ENCODE data around the gene ELANE.
A peak's percentile ranks its signal among the peaks of the same experiment; 100 is the strongest.
"Not testable (repeated sequence)": the region's sequence is repeated elsewhere in the genome, so short reads cannot be mapped to it uniquely, and the experiment has no call there.

ELANE gene

DNA sequence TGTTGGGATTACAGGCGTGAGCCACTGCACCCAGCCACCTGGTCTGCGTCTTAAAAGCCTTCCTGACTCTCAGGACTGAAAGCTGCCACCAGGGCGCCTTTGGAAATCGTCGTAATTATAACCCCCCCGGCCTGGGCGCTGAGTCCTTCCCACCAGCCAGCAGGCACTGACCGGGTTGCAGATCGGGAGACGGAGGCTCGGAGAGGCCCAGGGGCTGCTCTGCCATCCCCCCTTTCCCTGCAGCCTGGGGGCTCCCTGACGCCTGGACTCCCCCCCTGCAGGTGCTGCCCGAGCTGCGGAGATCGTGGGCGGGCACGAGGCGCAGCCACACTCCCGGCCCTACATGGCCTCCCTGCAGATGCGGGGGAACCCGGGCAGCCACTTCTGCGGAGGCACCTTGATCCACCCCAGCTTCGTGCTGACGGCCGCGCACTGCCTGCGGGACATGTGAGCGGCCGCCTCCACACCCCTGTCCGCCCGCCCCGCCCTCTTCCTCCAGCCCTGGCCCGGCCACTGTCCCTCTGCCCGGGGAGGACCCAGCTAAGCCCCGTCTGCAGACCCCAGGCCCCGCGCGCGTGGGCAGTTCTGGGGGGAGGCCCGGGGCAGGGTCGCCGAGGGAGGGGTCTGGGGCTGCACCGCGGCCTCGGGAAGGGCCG, 8.8 kb upstream of the ELANE start:
- no peak for DNase-seq

DNA sequence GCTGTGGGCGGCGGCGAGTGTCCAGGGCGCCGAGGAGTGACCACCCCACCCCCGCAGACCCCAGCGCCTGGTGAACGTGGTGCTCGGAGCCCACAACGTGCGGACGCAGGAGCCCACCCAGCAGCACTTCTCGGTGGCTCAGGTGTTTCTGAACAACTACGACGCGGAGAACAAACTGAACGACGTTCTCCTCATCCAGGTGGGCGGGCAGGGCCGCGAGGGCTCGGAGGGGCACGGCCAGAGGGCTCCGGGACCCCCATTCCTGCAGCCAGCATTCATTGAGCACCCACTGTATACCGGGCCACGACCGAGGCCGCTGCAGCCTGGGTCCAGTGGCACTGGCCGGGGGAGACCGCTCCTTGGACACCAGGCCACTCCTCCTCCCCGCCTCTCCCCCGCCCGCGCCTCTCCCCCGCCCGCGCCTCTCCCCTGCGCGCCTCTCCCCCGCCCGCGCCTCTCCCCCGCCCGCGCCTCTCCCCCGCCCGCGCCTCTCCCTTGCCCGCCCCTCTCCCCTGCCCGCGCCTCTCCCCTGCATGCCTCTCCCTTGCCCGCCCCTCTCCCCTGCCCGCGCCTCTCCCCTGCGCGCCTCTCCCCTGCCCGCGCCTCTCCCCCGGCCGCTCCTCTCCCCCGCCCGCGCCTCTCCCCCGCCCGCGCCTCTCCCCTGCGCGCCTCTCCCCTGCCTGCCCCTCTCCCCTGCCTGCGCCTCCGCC, 8.1 kb upstream of the ELANE start:
- DNase-seq: no peak

DNA sequence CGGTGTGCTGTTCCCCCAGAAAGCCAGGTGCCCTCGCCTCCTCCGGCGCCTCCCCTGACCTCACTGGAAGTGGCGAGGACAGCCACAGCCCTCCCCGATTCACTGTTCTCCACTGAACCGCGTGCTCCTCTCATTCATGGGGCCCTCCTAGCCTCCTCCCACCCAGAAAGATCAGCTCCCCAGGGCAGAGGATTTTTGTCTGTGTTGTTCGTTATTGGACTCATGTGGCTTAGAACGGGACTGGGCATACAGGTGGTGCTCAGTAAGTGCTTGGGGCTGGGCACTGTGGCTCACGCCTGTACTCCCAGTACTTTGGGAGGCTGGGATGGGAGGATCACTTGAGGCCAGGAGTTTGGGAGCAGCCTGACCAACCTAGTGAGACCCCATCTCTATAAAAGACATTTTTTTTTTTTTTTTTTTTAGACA, 7.5 kb upstream of the ELANE start:
- no peak for DNase-seq

DNA sequence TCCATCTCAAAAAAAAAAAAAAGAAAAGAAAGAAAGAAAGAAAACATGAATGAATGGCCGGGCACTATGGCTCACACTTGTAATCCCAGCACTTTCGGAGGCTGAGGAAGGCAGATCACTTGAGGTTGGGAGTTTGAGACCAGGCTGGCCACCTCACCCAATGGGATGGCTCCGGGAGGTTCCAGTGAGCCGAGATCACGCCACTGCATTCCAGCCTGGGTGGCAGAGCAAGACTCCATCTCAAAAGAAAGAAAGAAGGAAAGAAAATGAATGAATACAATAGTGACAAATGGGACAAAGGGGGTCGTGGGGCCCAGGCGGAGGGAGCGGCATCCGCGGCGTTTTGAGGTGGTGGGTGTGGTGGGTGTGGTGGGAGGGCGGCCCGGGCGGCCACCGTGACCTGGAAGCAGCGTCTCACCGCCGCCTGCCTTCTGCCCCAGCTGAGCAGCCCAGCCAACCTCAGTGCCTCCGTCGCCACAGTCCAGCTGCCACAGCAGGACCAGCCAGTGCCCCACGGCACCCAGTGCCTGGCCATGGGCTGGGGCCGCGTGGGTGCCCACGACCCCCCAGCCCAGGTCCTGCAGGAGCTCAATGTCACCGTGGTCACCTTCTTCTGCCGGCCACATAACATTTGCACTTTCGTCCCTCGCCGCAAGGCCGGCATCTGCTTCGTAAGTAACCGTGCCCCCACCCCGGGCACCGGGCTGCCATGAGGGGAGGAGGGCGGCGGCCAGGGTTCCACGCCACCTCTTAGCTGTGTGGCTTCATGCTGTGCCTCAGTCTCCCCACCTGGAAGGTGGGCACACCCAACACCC, 6.2 kb upstream of the ELANE start:
- no peak for DNase-seq

DNA sequence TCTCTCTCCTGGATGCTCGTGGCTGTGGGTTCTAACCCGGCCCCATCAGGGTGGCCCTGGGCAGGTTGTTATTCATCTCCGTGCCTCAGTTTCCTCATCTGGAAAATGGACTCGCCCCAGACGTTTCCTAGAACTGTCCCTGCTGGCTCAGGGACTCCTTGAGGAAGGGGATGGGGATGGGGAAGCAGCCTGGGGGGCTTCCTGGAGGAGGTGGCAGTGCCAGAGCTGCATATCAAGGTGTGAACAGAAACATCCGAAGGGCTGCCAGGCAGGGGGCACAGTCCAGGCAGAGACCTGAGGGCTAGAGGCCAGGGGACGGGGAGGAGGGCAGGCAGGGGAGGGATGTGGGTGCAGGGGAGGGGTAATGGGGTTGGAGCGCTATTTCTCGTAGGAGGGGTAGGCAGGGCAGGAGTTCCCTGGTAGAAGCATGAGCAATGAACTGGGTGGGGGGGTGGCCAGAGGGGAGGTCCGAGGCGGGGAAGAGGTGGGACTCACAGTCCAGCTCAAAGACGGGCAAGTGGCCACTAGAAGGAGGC, 3.6 kb upstream of the ELANE start:
- DNase-seq: no peak

DNA sequence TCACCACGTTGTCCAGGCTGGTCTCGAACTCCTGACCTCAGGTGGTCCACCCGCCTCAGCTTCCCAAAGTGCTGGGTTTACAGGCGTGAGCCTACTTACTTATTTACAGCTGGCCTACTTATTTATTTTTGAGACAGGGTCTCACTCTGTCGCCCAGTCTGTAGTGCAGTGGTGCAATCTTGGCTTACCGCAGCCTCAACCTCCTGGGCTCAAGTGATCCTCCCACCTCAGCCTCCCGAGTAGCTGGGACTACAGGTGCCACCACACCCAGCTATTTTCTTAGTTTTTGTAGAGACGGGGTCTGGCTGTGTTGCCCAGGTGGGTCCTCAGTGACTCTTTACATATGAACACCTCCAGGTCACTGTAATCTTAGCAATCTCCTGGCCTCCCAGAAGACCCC, 2.9 kb upstream of the ELANE start:
- DNase-seq: not testable (repeated sequence)

DNA sequence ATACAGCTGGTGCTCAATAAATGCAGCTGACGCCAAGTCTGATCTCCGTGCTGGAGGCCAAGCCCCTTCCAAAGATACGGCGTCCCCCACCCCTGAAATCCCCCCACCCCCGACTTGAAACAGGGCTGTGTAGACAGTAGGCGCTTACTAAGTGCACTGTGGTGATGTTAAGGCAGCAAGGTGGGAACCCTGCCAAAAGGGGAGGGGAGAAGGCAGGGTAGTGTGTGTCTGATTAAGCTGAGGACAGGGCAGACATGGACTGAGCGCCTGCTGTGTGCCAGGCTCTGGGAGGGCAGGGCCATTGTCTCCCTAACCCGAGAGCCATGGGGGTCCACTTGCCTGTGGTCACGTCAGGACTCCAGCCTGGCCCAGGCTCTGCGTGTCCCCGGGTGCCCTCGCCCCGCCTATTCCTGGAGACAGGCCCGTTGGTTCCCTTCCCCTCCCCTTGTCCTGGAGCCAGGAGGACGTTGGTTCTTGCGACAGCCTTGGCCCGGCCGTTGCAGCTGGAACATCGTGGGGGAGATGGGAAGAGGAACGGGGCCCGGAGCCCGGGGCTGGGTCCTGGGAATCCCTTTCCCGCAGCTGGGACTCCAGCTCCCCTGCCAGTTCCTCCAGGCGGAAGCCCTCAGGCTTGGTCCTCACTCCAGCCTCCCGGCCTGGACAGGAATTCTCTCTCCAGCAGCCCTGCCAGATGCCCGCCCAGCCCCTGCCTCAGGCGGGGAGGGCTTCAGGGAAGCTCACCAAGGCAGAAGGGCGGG, 1.7 kb upstream of the ELANE start:
- DNase-seq: no peak

DNA sequence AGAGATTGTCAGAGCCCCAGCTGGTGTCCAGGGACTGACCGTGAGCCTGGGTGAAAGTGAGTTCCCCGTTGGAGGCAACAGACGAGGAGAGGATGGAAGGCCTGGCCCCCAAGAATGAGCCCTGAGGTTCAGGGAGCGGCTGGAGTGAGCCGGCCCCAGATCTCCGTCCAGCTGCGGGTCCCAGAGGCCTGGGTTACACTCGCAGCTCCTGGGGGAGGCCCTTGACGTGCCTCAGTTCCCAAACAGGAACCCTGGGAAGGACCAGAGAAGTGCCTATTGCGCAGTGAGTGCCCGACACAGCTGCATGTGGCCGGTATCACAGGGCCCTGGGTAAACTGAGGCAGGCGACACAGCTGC, 1.1 kb upstream of the ELANE start:
- DNase-seq: no peak

DNA sequence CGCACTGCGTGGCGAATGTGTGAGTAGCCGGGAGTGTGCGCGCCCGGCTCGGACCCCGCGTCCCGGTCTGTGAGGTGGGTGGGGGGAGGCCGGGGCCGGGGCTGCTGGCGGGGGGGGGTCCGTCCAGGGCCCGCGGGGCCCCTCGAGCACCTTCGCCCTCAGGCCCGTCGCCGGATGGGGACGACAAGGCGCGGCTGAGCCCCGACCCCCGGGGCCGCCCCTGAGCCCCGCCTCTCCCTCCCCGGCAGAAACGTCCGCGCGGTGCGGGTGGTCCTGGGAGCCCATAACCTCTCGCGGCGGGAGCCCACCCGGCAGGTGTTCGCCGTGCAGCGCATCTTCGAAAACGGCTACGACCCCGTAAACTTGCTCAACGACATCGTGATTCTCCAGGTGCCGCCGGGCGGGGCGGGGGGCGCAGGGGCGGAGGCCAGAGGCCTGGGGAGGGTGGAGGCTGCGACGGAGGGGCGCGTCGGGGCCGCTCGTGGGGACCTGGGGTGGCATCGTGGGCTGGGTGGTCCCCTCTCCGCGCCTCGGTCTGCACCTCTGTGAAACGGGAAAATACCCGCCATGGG, 997 bp downstream of the ELANE start:
- no peak for DNase-seq

DNA sequence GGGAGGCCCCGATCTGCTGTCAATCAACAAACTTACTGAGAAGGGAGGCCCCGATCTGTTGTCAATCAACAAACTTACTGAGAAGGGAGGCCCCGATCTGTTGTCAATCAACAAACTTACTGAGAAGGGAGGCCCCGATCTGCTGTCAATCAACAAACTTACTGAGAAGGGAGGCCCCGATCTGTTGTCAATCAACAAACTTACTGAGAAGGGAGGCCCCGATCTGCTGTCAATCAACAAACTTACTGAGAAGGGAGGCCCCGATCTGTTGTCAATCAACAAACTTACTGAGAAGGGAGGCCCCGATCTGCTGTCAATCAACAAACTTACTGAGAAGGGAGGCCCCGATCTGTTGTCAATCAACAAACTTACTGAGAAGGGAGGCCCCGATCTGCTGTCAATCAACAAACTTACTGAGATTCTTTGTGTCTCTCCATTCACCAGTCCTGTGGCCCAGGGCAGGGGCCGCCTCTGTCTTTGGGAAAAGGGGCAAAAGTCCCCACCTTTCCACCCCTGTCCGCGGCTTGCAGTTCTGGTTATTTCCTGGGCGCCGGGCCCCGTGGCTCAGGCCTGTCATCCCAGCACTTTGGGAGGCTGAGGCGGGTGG, 1.6 kb downstream of the ELANE start:
- not testable (repeated sequence) for DNase-seq

DNA sequence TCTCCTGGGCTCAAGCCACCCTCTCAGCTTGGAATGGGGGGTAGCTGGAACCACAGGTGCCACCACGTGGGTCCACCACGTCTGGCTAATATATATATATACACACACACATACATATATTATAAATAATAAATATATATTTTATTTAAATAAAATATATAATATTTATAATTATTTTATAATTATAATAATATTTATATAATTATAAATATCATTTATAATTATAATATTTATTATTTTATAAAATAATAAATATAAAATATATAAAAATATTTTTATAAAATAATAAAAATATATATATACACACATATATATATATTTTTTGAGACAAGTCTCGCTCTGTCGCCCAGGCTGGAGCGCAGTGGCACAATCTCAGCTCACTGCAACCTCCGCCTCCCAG, 2.4 kb downstream of the ELANE start:
- no peak for DNase-seq

DNA sequence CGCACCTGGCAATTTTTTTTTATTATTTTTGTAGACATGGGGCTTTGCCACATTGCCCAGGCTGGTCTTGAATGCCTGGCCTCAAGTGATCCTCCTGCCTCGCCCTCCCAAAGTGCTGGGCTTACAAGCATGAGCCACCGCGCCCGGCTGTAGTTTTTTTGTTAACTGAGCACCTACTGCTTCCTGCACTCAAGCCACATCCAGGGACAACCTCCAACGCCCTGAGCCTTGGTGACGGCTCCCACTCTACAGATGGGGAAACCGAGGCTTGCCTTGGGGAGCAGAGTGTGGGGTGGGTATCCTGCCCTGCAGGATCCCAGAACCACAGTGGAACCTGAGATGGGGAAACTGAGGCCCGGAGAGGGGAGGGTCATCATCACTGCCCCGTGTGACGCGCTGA, 3.0 kb downstream of the ELANE start:
- DNase-seq: no peak

DNA sequence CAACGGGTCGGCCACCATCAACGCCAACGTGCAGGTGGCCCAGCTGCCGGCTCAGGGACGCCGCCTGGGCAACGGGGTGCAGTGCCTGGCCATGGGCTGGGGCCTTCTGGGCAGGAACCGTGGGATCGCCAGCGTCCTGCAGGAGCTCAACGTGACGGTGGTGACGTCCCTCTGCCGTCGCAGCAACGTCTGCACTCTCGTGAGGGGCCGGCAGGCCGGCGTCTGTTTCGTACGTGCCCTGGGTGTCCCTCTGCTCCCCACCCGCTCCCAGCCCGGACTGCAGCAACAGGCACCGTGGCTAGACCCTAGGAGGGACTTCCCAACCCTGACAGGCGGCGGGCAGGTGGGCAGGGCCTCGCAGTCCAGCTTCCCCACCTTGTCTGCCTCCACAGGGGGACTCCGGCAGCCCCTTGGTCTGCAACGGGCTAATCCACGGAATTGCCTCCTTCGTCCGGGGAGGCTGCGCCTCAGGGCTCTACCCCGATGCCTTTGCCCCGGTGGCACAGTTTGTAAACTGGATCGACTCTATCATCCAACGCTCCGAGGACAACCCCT, 3.5 kb downstream of the ELANE start:
- DNase-seq: no peak

DNA sequence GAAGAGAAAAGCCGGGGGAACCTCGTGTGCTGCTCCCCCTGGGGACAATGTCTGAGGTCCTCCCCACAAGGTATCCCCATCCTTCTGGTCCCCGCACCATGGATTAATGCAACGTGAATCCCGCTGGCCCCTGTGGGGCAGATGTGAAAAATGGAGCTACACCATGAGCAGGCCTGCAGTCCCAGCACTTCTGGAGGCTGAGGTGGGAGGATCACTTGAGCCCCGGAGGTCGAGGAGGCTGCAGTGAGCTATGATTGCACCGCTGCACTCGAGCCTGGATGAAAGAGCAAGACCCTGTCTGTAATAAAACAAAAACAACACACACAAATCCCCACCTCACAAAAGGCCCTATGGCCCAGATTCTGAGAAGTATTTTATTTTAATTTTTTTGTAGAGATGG, 6.2 kb downstream of the ELANE start:
- DNase-seq: no peak

DNA sequence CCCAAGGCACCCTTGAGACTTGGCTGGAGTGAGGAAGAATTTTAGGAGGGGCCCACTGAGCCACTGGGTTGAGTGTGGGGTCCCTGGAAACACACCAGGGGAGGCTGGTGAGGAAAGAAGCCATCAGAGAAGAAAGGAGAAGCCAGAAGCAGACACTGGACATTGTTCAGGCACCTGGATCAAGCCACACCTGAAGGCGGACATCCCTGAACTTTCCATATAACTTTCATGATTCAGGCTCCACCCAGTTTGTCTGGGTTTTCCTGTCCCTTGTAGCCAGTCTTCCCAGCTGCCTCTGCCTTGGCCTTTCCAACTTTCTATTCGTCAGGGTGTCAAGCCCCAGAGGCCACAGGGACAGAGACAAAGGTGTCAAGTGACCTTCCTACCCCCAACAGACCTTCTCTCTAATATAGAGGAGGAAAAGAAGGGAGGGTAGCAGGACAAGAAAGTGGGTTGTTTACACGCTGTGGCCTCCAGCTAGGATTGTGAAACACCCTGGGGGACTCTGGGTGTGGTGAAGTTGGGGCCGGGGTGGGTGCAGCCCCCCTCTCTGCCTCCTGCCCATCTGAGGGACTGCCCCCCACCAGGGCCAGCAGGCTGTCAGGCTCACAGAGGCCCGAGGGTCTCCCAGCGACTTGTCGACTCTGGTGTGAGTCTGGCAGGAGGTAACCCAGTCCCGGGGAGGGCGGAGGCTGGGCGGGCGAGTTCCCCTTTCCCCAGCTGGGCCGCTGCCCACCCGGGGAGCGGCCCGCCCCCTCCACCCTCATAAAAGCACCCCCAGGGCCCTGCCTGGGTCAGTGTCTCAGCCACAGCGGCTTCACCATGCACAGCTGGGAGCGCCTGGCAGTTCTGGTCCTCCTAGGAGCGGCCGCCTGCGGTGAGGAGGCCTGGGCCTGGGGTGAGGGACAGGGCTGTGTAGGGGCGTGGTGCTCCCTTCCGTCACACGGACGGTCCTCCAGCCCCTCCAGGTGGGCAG, 7.1 kb downstream of the ELANE start, which contains the start of gene CFD:
Gene CFD (plus strand): TSS at position 797 of the 976 bp plus-strand sequence. CDS start 26 bp downstream, at position 823.
- no peak for DNase-seq

DNA sequence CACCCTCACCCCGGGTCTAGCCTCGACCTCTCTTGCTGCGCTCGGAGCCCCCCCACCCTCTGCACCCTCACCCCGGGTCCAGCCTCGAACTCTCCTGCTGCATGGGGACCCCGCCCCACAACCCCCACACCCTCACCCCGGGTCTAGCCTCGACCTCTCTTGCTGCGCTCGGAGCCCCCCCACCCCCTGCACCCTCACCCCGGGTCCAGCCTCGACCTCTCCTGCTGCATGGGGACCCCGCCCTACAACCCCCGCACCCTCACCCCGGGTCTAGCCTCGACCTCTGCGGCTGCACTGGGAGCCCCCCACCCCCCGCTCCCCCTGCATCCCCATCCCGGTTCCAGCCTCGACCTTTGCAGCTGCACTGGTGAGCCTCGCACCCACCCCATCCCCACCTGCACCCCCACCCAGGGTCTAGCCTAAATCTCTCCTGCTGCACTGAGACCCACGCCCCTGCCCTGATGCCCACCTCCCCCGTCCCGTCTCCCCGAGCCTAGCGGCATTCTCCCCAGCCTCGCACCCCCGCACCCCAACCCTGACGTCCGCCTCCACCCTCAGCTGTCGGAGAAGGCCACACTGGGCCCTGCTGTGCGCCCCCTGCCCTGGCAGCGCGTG, 9.1 kb downstream of the ELANE start:
- no peak for DNase-seq

DNA sequence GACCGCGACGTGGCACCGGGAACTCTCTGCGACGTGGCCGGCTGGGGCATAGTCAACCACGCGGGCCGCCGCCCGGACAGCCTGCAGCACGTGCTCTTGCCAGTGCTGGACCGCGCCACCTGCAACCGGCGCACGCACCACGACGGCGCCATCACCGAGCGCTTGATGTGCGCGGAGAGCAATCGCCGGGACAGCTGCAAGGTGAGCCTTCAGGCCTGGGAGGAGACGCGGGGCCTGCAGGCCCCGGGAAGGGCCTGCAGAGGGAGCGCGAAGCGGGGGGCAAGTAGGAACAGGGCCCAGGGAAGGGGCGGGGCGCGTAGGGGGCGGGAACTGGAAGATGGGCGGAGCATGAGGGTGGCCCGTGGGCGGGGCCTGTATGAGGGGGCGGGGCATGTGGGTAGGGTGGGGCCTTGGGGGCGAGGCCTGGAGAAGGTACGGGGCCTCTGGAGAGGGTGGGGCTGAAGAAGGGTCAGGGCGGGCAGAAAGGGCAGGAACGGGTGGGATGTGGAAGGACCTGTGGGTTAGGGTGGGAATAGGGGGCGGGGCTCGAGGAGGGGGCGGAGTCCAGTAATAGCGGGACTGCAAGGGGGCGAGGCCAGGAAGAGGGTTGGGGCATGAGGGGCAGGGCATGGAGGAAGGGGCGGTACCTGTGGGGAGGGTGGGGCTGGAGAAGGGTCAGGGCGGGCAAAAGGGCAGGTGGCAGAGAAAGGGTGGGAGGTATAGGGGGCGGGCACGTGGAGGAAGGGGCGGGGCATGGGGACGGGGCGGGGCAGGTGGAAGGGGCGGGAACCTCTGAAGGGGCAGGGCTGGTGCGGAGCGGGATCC, 9.9 kb downstream of the ELANE start:
- peak; percentile 83 for DNase-seq

DNA sequence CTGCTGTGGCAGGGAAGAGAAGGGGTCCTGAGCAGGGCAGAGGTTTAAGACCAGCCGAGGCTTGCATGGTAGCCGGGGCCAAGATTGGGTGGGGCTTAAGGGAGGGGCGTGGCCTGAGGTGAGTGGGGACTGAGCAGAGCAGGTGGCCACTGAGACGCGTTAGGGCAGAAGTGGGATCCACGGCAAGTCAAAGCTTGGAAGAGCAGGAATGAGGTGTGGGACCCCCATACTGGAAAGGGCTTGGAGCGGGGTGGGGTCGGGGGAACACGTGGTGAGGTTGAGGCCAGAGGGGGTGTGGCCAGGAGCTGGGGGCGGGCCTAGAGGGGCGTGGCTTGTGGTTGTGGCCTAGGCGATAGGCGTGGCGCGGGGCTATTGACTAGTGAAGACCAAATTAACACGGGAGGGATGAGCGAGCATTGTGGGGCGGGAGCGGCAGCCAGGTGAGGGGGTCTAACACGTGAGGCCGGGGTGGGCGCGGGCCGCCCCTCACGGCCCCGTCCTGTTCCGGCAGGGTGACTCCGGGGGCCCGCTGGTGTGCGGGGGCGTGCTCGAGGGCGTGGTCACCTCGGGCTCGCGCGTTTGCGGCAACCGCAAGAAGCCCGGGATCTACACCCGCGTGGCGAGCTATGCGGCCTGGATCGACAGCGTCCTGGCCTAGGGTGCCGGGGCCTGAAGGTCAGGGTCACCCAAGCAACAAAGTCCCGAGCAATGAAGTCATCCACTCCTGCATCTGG, 10.6 kb downstream of the ELANE start:
- DNase-seq: peak; percentile 76

DNA sequence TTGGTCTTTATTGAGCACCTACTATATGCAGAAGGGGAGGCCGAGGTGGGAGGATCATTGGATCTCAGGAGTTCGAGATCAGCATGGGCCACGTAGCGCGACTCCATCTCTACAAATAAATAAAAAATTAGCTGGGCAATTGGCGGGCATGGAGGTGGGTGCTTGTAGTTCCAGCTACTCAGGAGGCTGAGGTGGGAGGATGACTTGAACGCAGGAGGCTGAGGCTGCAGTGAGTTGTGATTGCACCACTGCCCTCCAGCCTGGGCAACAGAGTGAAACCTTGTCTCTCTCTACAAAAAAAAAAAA, 11.2 kb downstream of the ELANE start:
- DNase-seq: no peak
